Central memory CD4-positive, alpha-beta T cell (primary cell): ENCODE measurements around the gene SELENOK.

Experiments used
- DNase-seq: peaks from one replicate; pipeline ENCODE4 v3.0.0; 2022

Gene SELENOK

DNA sequence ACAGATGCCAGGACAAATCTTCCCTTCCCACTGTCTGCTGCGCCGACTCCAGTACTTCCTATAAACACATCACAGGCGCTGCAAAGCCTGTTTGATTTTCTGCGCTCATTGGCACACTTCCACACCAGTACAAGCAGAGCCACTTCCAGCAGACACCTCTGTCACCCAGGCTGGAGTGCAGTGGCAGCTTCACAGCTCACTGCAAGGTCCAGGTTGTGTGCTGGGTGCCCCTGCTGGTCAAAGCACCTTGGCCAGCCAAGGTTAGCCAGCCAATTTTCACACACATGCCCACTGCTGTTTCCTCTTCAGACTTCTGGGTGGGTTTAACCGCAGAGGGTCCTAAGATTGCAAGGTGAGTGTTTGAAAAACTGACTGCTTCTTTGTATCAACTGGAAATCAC, 50.4 kb downstream of the SELENOK start:
- no peak for DNase-seq

DNA sequence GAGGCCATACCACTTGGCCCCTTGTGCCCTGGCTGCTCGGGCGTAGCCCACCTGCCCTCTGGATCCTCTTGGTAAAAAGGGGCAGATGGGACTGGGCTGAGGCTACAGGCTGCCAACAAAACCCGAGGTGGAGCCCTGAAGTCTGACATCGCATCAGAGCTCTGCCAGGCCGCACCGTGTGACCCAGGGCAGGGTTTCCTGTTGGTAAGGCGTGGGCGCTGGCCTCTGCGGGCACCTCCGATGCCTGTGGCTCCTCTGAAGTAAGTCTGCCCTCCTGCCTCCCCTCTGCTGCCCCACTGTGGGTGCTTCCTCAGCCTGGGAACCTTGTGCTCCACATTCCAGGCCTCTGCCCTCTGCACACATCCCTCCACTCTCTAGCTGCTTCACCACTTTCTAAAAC, 54.3 kb downstream of the SELENOK start:
- no peak for DNase-seq

DNA sequence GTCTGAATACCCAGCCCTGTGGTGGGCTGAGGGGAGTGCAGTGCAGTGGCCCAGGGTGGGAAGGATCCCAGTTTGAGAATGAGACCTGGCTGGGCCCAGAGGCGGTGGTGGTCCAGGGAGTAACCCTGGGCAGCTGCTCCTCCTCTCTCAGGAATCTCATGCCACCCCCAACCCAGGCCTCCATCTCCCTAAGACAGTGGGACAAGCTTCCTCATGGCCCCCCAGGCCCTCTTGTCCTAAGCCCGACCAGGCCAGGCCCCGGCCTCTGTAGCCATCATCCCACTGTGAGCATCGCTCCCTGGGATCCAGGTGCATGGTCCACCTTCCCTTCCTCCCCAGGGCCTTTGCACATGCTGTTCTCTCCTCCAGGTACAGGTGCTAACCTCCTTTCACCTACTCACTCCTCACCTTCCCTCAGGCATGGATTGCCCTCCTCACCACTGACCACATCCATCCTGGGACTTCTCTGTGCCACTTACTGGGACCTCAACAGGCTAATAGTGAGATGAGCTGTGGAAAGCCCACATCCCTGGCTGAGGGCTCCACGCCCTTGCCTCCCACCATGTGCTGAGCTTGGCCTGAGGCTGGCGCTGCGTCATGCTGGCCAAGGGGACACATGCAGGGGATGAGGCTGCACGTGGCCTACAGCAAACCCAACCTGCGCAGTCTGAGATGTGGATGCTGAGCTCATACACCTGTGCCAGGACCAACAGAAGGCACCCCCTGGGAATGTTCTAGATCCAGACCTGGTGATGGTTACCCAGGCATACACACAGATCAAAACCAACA, 55.4 kb downstream of the SELENOK start:
- no peak for DNase-seq

DNA sequence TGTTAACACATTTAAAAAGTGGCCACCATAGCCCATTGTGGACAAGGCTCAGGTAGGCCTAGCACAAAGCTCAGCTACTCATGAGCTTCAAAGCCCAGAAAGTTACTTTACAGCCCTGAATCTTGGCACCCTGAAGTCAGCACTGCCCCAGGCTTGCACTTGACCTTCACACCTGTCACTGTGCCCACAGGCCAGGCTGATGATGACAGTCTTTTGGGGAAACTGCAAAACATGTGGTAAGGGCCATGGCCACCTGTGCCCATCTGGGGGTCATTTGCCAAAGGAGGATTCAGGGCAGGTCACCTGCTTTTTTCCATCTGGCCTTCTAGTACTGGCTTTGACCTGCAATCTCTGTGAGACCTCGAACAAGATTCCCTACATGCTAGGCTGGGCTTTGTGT, 56.4 kb downstream of the SELENOK start:
- no peak for DNase-seq

DNA sequence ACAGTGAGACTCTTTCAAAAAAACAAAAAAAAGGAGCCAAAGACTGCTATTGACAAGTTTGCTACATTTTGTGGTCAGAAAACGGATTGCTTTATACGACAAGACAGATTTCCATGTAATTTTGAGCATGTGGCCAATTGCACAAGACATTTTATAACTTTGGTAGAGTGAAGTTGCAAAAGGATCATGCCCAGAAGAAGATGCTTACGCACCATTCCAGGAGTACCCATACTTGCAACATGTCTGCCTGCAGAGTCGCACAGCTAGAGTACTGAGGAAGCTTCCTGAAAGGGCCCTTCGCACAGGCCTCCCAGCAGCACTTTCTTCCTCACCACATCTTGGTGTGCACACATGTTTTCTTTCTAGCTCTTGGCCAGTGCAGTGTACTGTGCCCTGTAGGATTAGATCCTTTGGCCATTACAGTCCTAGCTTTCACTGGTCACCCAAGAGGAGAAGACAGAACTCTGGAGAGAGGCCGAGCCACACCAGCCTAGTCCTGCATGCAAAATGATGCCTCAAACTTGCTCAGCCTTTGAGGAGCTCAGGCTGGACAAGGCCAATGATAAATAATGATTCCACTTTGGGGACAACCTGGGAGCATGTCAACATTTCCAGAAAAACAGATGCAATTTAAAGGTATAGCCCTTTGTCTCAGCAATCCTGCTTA, 57.1 kb downstream of the SELENOK start:
- DNase-seq = no peak
